GM18861 (cell line): ENCODE results near the gene COL8A2.

Experiments used
- ATAC-seq: cut with Tn5 transposase; IDR thresholded peaks from one replicate; pipeline ENCODE4 v1.9.1; 2021; ENCODE audit not compliant: unreplicated experiment

Gene COL8A2

DNA sequence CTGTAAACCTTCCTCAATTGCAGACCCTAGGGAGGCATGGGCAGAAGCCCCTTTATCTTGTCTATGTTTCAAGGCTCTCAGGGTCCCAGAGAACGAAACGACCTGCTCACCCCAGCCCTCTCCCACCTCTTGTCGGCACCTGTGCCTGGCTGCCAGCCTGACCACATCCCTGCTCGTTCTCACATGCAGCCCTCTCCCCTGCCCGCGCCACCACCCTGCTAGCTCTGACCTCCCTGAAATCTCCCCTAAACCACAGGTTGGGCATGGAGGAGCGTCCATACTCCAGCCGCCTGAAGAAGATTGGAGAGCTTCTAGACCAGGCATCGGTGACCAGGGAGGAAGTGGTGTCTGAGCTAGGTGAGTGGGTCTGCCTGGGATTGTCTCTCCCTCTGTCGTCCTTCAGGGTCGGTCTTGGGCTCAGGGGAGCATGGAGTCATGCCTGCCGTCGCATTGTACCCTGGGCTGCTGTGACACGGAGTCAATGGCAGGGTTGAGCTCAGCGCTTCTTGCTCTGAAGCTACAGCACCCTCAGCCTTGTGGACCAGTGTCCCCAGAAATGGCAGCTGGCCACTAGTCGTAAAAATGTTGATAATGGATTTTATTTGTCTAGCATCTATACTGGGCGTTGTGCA, 32.7 kb downstream of the COL8A2 start:
- ATAC-seq: no peak

DNA sequence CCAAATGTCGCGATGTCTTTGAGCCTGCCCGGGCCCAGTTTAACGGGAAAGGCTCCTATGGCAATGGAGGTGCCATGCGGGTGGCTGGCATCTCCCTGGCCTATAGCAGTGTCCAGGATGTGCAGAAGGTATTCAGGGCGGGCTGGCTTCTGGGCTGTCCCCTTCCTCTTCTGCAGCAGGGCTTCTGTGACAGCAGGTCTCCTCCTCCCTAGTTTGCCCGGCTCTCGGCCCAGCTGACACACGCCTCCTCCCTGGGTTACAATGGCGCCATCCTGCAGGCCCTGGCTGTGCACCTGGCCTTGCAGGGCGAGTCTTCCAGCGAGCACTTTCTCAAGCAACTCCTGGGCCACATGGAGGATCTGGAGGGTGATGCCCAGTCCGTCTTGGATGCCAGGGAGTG, 33.3 kb downstream of the COL8A2 start:
- no peak for ATAC-seq

DNA sequence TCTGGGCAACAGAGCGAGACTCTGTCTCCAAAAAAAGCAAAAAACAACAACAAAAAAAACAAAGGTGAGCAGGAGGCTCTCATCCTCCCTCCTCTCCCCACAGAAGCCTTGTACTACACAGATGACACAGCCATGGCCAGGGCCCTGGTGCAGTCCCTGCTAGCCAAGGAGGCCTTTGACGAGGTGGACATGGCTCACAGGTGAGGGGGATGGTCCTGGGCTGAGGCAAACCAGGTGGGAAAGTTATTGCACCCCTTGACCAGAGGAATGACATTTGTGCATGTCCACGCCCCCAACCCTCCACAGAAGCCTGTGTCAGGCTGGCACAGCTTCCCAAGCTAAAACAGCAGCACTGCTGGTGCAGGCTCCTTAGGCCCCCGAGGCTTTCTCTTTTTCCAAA, 33.9 kb downstream of the COL8A2 start:
- no peak for ATAC-seq

DNA sequence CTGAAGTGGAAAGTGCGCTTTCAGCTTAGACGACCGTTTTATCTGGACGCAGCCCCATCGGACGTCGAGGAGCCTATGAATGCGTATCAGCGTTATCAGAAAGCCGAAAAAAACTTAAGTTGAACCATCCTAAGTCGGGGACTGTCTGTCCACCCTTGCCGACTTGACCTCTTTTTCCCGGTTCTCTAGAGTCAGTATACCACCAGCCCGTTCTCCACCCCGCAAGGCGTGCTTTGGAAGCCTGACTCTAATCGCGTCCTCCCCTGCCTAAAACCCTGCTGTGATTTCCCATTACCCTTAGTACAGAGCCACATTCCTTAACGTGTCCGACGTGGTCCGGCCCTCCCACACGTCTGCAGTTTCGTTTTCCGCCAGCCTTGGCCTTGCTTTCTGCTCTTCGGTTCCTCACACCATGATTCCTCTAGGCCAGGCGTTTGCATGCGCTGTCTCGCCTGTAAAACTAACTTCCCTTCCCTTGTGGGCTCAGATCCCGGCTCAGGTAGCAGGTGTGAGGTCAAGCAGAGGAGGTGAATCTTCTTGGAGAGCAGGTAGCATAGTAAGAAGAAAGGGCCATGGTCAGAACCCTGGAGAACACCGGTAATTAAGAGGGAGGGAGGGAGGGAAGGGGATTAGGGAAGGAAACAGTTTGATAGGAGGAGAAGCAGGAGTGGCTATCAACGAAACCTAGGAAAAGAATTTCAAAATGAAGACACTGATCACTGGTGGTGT, 35.5 kb downstream of the COL8A2 start:
- ATAC-seq: no peak

GRCh38 chr1:36088577-36089392, 36.2 kb downstream of the COL8A2 start, which contains the start of gene ADPRS:
TSS of gene ADPRS (plus strand) at chr1:36088892. CDS start at chr1:36088905, 13 bp downstream.
- peak; percentile 73 for ATAC-seq

- ATAC-seq: peak; percentile 3
Observed at GRCh38 chr1:36088265-36088576, 36.8 kb downstream of the COL8A2 start.

DNA sequence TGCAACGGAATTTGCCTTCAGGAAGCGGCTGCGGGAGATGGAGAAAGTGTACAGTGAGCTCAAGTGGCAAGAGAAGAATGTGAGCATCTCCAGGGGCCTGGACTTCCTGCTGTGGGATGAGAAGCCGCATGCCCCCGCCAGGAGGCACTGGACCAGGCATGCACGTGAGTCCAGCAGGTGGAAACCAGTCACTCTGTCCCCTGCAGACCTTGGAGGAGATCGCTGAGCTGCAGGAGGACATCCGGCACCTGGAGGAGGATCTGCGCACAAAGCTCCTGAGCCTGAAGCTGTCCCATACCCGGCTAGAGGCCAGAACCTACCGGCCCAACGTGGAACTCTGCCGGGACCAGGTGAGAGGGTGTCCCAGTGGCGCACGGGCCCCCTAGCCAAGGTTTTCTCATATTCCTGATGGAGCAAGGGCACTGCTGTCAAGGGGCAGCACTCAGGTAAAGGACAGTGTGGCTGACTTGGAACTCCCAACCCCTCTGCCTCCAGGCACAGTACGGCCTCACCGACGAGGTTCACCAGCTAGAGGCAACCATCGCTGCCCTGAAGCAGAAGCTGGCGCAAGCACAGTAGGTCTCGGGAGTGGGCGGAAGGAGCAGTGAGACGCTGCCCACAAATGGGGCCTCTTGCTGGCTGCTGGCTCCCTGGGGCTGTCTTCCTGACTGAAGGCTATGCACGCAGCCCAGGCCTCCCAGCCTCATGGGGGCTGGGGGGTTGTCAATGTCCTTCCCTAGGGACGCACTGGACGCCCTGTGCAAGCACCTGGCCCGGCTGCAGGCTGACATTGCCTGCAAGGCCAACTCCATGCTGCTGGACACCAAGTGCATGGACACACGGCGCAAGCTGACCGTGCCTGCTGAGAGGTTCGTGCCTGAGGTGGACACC, 37.5 kb downstream of the COL8A2 start:
- ATAC-seq: no peak

DNA sequence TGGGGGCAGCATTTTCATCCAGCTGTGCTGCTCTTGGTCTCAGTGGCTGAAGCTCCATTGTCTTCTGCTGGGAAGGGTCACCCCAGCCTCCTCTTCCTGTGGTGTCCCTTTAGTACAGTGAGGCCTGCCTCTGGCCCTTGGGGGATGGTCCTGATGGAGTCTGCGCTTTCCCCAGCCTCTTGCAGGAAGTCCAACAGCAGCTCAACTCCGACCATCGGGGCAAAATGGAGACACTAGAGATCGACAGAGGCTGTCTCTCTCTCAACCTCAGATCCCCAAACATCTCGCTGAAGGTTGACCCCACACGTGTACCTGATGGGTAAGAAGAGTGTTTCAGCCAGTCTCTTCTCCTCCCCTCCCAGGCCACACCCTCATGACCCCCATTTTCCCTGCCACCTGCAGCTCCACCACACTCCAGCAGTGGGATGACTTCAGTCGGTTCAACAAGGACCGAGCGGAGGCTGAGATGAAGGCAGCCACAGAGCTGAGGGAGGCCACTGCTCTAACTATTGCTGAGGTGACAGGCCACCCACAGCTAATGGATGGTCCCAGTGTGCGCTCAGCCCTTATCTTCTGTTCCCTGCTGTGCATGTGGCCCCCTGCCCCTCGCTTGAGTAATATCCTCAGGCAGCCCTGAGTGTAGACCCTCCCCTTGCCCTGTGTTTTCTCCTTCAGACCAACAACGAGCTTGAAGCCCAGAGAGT, 38.3 kb downstream of the COL8A2 start:
- no peak for ATAC-seq

DNA sequence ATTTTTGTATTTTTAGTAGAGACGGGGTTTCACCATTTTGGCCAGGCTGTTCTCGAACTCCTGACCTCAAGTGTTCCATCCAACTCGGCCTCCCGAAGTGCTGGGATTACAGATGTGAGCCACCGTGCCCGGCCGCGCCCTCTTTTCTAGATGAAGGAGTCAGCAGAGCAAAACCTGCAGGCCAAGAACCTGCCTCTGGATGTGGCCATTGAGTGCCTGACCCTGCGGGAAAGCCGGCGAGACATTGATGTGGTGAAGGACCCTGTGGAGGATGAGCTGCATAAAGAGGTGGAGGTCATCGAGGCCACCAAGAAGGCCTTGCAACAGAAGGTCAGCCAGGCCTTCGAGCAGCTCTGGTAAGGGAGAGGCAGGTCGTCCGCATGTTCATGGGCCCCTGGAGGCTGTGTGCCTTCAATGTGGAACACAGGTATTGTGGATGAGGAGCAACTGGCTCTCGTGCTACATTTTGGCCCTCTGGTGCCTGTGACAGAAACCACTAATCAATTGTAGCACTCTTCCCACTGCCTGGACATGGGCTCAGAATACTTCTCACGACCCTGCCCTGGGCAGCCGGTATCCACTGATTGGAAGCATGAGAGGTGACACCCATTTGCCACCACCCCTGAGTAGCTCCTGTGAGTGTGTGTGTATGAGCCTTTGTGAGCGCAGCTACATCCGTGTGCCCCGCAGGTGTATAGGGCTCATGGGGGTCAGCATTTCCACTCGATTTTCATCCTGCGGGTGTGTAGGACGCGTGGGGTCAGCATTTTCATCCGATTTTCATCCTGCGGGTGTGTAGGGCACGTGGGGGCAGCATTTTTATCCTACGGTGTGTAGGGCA, 39.1 kb downstream of the COL8A2 start:
- no peak for ATAC-seq

- ATAC-seq: no peak
Observed at GRCh38 chr1:36085126-36085525, 39.9 kb downstream of the COL8A2 start.

- no peak for ATAC-seq
Observed at GRCh38 chr1:36084497-36085115, 40.4 kb downstream of the COL8A2 start.

DNA sequence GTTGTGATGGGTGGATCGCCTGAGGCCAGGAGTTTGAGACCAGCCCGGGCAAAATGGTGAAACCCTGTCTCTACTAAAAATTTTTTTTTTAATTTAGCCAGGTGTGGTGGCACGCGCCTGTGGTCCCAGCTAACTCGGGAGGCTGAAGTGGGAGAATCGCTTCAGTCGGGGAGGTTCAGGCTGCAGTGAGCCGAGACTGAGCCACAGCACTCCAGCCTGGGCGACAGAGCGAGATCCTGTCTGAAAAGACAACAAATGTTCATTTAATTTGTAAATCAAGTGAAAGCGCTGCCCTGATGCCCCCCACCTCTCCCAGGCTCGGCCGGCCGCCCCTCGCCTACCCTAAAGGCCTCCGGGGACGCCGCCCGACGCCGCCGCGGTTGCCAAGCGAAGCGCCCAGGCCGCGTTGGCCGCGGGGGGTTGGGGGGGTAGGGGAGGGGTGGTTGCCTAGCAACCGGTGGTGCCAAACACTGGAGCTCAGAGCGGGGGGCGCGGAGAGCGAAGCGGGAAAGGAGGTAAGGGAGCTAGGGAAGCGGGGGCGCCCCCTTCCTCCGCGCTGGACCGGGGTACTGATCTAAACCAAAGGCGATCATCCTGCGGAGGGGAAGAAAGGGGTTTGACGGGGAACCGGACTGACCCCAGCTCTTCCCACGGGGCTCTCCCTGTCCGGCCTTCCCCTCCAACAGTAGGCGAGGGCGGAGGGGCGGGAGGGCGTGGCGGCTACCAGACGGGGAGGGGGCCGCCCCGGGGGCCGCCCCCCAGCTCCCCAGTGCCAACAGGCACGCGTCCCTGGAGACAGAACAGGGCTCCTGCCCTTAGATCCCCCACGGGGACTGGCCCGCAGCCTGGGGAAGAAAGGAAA, 41.2 kb downstream of the COL8A2 start, which contains the start of gene TEKT2:
Gene TEKT2, plus strand, starts transcription at position 460 of the 862 bp plus-strand sequence. CDS start 828 bp downstream, outside the sequence.
- no peak for ATAC-seq

- ATAC-seq: no peak
Observed at GRCh38 chr1:36083219-36083618, 41.8 kb downstream of the COL8A2 start.

DNA sequence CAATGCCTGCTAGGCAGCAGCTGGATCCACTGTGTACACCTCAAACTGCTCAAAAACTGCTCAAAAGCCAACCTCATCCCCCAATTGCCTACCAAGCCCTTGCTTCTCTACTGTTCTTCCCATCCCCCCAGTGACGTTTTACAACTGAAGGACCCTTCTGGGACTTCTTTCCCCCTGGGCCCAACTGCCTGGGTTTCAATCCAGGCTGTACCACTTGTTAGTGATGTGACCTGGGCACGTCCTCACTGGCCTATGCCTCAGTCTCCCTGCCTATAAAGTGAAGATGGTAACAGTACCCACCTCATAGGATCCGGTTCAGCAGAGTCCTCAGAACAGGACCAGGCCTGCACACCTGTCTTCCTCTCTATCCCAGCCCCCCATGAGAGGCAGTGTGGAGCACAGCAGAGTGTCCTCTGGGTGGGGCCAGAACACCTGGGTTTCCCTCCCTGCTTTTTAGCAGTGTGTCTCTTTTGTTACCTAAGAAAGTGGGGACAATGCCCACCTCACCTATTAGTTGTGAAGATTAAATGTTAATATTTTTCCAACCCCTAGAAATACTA, 43.0 kb downstream of the COL8A2 start:
- no peak for ATAC-seq

- ATAC-seq: no peak
Observed at GRCh38 chr1:36080801-36081200, 44.2 kb downstream of the COL8A2 start.

DNA sequence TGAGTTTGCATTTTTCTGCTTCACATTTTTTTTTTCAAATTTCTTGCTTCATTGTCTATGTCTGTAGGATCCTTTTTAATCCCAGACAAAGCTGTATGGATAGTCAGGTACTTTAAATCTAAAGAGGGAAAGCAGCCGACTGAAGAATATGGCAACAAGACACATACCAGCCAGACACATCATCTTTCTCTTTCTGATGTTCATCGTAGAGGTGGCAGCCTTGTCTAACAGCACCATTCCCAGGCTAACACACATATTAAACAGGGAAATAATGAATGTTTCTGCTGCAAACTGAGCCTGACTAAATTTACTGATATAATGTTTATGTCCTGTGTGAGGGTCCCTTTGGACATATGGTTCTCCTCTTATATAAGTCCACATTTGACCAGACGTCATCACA, 44.8 kb downstream of the COL8A2 start:
- no peak for ATAC-seq

DNA sequence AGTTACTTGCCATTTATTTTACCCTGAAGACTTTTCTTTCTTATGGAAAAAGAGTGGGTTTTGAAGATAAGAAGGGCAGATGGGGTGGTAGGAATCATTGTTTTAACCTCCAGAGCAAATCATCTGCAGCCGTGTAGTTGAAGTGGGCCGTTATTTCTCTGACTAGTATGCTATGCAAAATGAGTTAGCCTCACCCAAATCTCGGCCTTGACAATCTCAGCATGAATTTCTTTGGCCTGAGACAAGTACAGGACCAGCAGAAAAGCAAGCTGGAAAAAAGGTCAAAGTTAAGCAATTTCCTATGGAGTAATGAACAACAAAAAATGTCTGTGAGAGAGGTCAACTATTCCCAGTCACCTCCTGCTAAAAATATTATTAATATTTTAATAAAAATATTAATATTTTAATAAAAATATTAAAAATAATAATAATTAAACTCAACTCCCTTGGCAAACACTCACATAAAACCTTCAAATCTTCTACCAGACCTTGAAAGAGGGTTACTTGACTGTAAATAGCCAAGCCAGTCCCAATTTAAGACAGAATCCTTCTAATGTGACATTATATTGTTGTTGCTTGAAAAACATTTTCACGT, 47.9 kb downstream of the COL8A2 start:
- no peak for ATAC-seq
